ENCODE results near the gene ZDHHC14.

GRCh38 chr6:157434349-157435033 is 53.5 kb downstream of the ZDHHC14 start:
- TF ChIP-seq YY1 (IDR thresholded peaks at IDR 0.05; ENCODE audit: insufficient read depth, insufficient read length) (no peak), SUZ12 (IDR thresholded peaks at IDR 0.05; ENCODE audit: extremely low read depth, insufficient read depth, insufficient read length) (no peak), ZNF274 (IDR thresholded peaks at IDR 0.05; ENCODE audit: low read depth, low read length) (no peak)
